B cell (primary cell): Measurements from ENCODE around the gene MTG2.

Experiments used
- CTCF ChIP-seq: fragments of 200-600 bp; IDR thresholded peaks from one replicate; pipeline ENCODE4 v1.8.0; 2022; ENCODE audit warnings: antibody characterized with exemption, mild to moderate bottlenecking
- EZH2 ChIP-seq: IDR thresholded peaks from 2 replicates; pipeline ENCODE4 v1.6.1; 2012; ENCODE audit warnings: borderline replicate concordance, low read depth, mild to moderate bottlenecking, moderate library complexity, low read length; ENCODE audit not compliant: insufficient read depth, poor library complexity, severe bottlenecking

GRCh38 chr20:62248890-62249560, 66.2 kb downstream of the MTG2 start:
- no peak for TF ChIP-seq CTCF
- no peak for TF ChIP-seq EZH2
